ENCODE results near the gene CNGB1. TPM values are rescaled to one million over a fixed set of nuclear protein-coding genes. Genes with fewer than 3 reads are reported as not detected.
"Not testable (repeated sequence)": the region's sequence is repeated elsewhere in the genome, so short reads cannot be mapped to it uniquely, and the experiment has no call there.

The CNGB1 gene
- not detected for total RNA-seq

GRCh38 chr16:57970970-57971369 lies at the start of gene CNGB1:
Gene CNGB1 (minus strand): TSS chr16:57971128. CDS start chr16:57967286, 3,842 bp downstream.
- Mint-ChIP-seq H3K27ac (no peak within 1 kb of the TSS), H3K9me3 (no peaks in the 10 kb centered on the region), H3K27me3 (no peaks in the 10 kb centered on the region), H3K4me1 (no peaks in the 10 kb centered on the region), H3K4me3 (no peak within 1 kb of the TSS), H3K36me3 (no peaks in the 10 kb centered on the region)
- DNase-seq, result no peak

- Mint-ChIP-seq H3K27ac (no peak overlapping the region), H3K4me3 (no peak overlapping the region), H3K27me3 (peaks cover 5% of the 10 kb centered on the region), H3K4me1 (peaks cover 9% of the 10 kb centered on the region), H3K9me3 (no peaks in the 10 kb centered on the region), H3K36me3 (no peaks in the 10 kb centered on the region)
- DNase-seq, result no peak
Observed at GRCh38 chr16:58019866-58020538, 49.1 kb upstream of the CNGB1 start.

GRCh38 chr16:58018803-58019202 lies 47.9 kb upstream of the CNGB1 start:
- Mint-ChIP-seq H3K27me3 (no peaks in the 10 kb centered on the region), H3K27ac (no peak overlapping the region), H3K9me3 (no peaks in the 10 kb centered on the region), H3K4me1 (peaks cover 4% of the 10 kb centered on the region), H3K36me3 (no peaks in the 10 kb centered on the region), H3K4me3 (no peak overlapping the region)
- DNase-seq, result no peak

- H3K9me3 Mint-ChIP-seq, result no peaks in the 10 kb centered on the region
- peaks cover 4% of the 10 kb centered on the region for H3K4me1 Mint-ChIP-seq
- H3K27ac Mint-ChIP-seq, result no peak overlapping the region
- H3K36me3 Mint-ChIP-seq, result no peaks in the 10 kb centered on the region
- H3K4me3 Mint-ChIP-seq, result no peak overlapping the region
- no peaks in the 10 kb centered on the region for H3K27me3 Mint-ChIP-seq
- no peak for DNase-seq
Observed at GRCh38 chr16:58016840-58017446, 46.0 kb upstream of the CNGB1 start.

GRCh38 chr16:58013201-58013956 lies 42.5 kb upstream of the CNGB1 start:
- Mint-ChIP-seq H3K27me3 (no peaks in the 10 kb centered on the region), H3K36me3 (peaks cover 3% of the 10 kb centered on the region), H3K4me3 (no peak overlapping the region), H3K4me1 (no peaks in the 10 kb centered on the region), H3K9me3 (no peaks in the 10 kb centered on the region), H3K27ac (no peak overlapping the region)
- no peak for DNase-seq

- Mint-ChIP-seq H3K4me1 (no peaks in the 10 kb centered on the region), H3K4me3 (no peak overlapping the region), H3K9me3 (no peaks in the 10 kb centered on the region), H3K27ac (no peak overlapping the region), H3K36me3 (peaks cover 3% of the 10 kb centered on the region), H3K27me3 (no peaks in the 10 kb centered on the region)
- DNase-seq, result no peak
Observed at GRCh38 chr16:58012481-58012880, 41.6 kb upstream of the CNGB1 start.

- Mint-ChIP-seq H3K4me1 (no peaks in the 10 kb centered on the region), H3K9me3 (no peaks in the 10 kb centered on the region), H3K27ac (no peak overlapping the region), H3K36me3 (peaks cover 7% of the 10 kb centered on the region), H3K4me3 (no peak overlapping the region), H3K27me3 (no peaks in the 10 kb centered on the region)
- no peak for DNase-seq
Observed at GRCh38 chr16:58011652-58012051, 40.7 kb upstream of the CNGB1 start.

GRCh38 chr16:58010886-58011285 lies 40.0 kb upstream of the CNGB1 start:
- H3K4me3 Mint-ChIP-seq, result no peak overlapping the region
- peaks cover 15% of the 10 kb centered on the region for H3K36me3 Mint-ChIP-seq
- no peaks in the 10 kb centered on the region for H3K4me1 Mint-ChIP-seq
- no peaks in the 10 kb centered on the region for H3K27me3 Mint-ChIP-seq
- no peaks in the 10 kb centered on the region for H3K9me3 Mint-ChIP-seq
- no peak overlapping the region for H3K27ac Mint-ChIP-seq
- DNase-seq, result no peak

- no peak overlapping the region for H3K27ac Mint-ChIP-seq
- no peak for DNase-seq
- H3K27me3 Mint-ChIP-seq, result no peaks in the 10 kb centered on the region
- H3K4me1 Mint-ChIP-seq, result no peaks in the 10 kb centered on the region
- H3K4me3 Mint-ChIP-seq, result no peak overlapping the region
- H3K36me3 Mint-ChIP-seq, result peaks cover 17% of the 10 kb centered on the region
- no peaks in the 10 kb centered on the region for H3K9me3 Mint-ChIP-seq
Observed at GRCh38 chr16:58009856-58010416, 39.0 kb upstream of the CNGB1 start.

- not testable (repeated sequence) for DNase-seq, H3K27ac Mint-ChIP-seq
- peaks cover 17% of the 10 kb centered on the region for H3K4me1 Mint-ChIP-seq
Observed at GRCh38 chr16:58004736-58005135, 33.8 kb upstream of the CNGB1 start.

GRCh38 chr16:58002936-58003335 lies 32.0 kb upstream of the CNGB1 start:
- H3K4me3 Mint-ChIP-seq, result no peak overlapping the region
- H3K27me3 Mint-ChIP-seq, result no peaks in the 10 kb centered on the region
- H3K9me3 Mint-ChIP-seq, result no peaks in the 10 kb centered on the region
- H3K36me3 Mint-ChIP-seq, result peaks cover 21% of the 10 kb centered on the region
- no peak overlapping the region for H3K27ac Mint-ChIP-seq
- peaks cover 32% of the 10 kb centered on the region for H3K4me1 Mint-ChIP-seq
- DNase-seq, result no peak

More at GRCh38 chr16:58004736-58005135, 33.8 kb upstream of the CNGB1 start:
- peaks cover 21% of the 10 kb centered on the region for H3K36me3 Mint-ChIP-seq
- H3K9me3 Mint-ChIP-seq, H3K4me3 Mint-ChIP-seq, H3K27me3 Mint-ChIP-seq: not testable (repeated sequence)

- Mint-ChIP-seq H3K27me3 (no peaks in the 10 kb centered on the region), H3K4me3 (peak overlapping the region; percentile 30), H3K9me3 (no peaks in the 10 kb centered on the region), H3K4me1 (peaks cover 35% of the 10 kb centered on the region), H3K36me3 (peaks cover 21% of the 10 kb centered on the region), H3K27ac (no peak overlapping the region)
- DNase-seq, result no peak
Observed at GRCh38 chr16:58002416-58002800, 31.5 kb upstream of the CNGB1 start.

GRCh38 chr16:58001781-58002415 lies 31.0 kb upstream of the CNGB1 start:
- Mint-ChIP-seq H3K27ac (peak overlapping the region; percentile 48), H3K4me1 (peaks cover 37% of the 10 kb centered on the region), H3K9me3 (no peaks in the 10 kb centered on the region), H3K27me3 (no peaks in the 10 kb centered on the region), H3K4me3 (peak overlapping the region; percentile 96), H3K36me3 (peaks cover 20% of the 10 kb centered on the region)
- no peak for DNase-seq

GRCh38 chr16:58000706-58001676 lies 30.1 kb upstream of the CNGB1 start, which contains the start of gene USB1:
Gene USB1 (plus strand): TSS chr16:58001407. CDS start chr16:58001484, 77 bp downstream.
- Mint-ChIP-seq H3K4me3 (peak within 1 kb of the TSS; percentile 96), H3K27me3 (no peaks in the 10 kb centered on the region), H3K4me1 (peaks cover 37% of the 10 kb centered on the region), H3K9me3 (no peaks in the 10 kb centered on the region), H3K36me3 (peaks cover 10% of the 10 kb centered on the region), H3K27ac (peak within 1 kb of the TSS; percentile 84)
- peak; percentile 93 for DNase-seq
